ENCODE results near the gene CD209. TPM values are rescaled to one million over a fixed set of nuclear protein-coding genes. Genes with fewer than 3 reads are reported as not detected.
"Not testable (repeated sequence)": the region's sequence is repeated elsewhere in the genome, so short reads cannot be mapped to it uniquely, and the experiment has no call there.

Gene CD209
- polyA plus RNA-seq, 3 donors from 2014 or later: not detected

- no peak for DNase-seq
- no peak overlapping the region for H3K4me3 Mint-ChIP-seq
- no peaks in the 10 kb centered on the region for H3K36me3 Mint-ChIP-seq
- peaks cover 9 to 20% (median 18%) of the 10 kb centered on the region in 3 donors for H3K27me3 Mint-ChIP-seq (ENCODE audit: low read depth in 3 of 3)
- peaks cover 0 to 7% (median 0%) of the 10 kb centered on the region in 6 donors for H3K9me3 Mint-ChIP-seq
- no peak overlapping the region for H3K27ac Mint-ChIP-seq
- H3K4me1 Mint-ChIP-seq: no peaks in the 10 kb centered on the region
Observed at GRCh38 chr19:7781157-7781556, 33.8 kb upstream of the CD209 start.

GRCh38 chr19:7779631-7780486, 32.5 kb upstream of the CD209 start:
- Mint-ChIP-seq H3K27me3 (ENCODE audit: low read depth in 3 of 3) (peaks cover 4 to 20% (median 20%) of the 10 kb centered on the region in 3 donors), H3K9me3 (peaks cover 0 to 2% (median 0%) of the 10 kb centered on the region in 6 donors), H3K4me3 (no peak overlapping the region), H3K4me1 (no peaks in the 10 kb centered on the region), H3K27ac (no peak overlapping the region), H3K36me3 (no peaks in the 10 kb centered on the region)
- DNase-seq: no peak

GRCh38 chr19:7778081-7778480, 30.7 kb upstream of the CD209 start:
- Mint-ChIP-seq H3K27me3 (ENCODE audit: low read depth in 3 of 3) (peaks cover 0 to 16% (median 10%) of the 10 kb centered on the region in 3 donors), H3K4me3 (no peak overlapping the region), H3K9me3 (no peaks in the 10 kb centered on the region), H3K4me1 (peaks cover 0 to under 1% of the 10 kb centered on the region in 2 donors), H3K36me3 (no peaks in the 10 kb centered on the region), H3K27ac (no peak overlapping the region)
- no peak for DNase-seq

- Mint-ChIP-seq H3K4me3 (no peak overlapping the region), H3K27me3 (ENCODE audit: low read depth in 3 of 3) (peaks cover 0 to 9% (median 6%) of the 10 kb centered on the region in 3 donors), H3K9me3 (no peaks in the 10 kb centered on the region), H3K27ac (no peak overlapping the region), H3K36me3 (no peaks in the 10 kb centered on the region), H3K4me1 (peaks cover 8 to 13% of the 10 kb centered on the region in 2 donors)
- no peak for DNase-seq
Observed at GRCh38 chr19:7775761-7776160, 28.4 kb upstream of the CD209 start.

- peaks cover 0 to 8% (median 7%) of the 10 kb centered on the region in 3 donors for H3K27me3 Mint-ChIP-seq (ENCODE audit: low read depth in 3 of 3)
- H3K27ac Mint-ChIP-seq: no peak overlapping the region
- no peak overlapping the region for H3K4me3 Mint-ChIP-seq
- no peaks in the 10 kb centered on the region for H3K9me3 Mint-ChIP-seq
- DNase-seq: no peak
- peaks cover 8 to 13% of the 10 kb centered on the region in 2 donors for H3K4me1 Mint-ChIP-seq
- H3K36me3 Mint-ChIP-seq: no peaks in the 10 kb centered on the region
Observed at GRCh38 chr19:7773841-7774240, 26.5 kb upstream of the CD209 start.

GRCh38 chr19:7772752-7773291, 25.5 kb upstream of the CD209 start:
- Mint-ChIP-seq H3K4me3 (peak overlapping the region in 3 of 5 donors; percentile 18 to 66 (median 36)), H3K9me3 (no peaks in the 10 kb centered on the region), H3K27me3 (ENCODE audit: low read depth in 3 of 3) (peaks cover 0 to 15% (median 5%) of the 10 kb centered on the region in 3 donors), H3K27ac (peak overlapping the region in 2 of 6 donors; percentile 14 to 33), H3K4me1 (peaks cover 8 to 13% of the 10 kb centered on the region in 2 donors), H3K36me3 (no peaks in the 10 kb centered on the region)
- DNase-seq: peak in 2 of 3 donors; percentile 13 to 26

GRCh38 chr19:7771072-7771471, 23.7 kb upstream of the CD209 start:
- no peak overlapping the region for H3K27ac Mint-ChIP-seq
- H3K4me1 Mint-ChIP-seq: peaks cover 8 to 13% of the 10 kb centered on the region in 2 donors
- DNase-seq: no peak
- no peaks in the 10 kb centered on the region for H3K36me3 Mint-ChIP-seq
- no peaks in the 10 kb centered on the region for H3K9me3 Mint-ChIP-seq
- no peak overlapping the region for H3K4me3 Mint-ChIP-seq
- H3K27me3 Mint-ChIP-seq (ENCODE audit: low read depth in 3 of 3): peaks cover 2 to 18% (median 10%) of the 10 kb centered on the region in 3 donors

GRCh38 chr19:7769171-7769570, 21.8 kb upstream of the CD209 start:
- Mint-ChIP-seq H3K9me3 (no peaks in the 10 kb centered on the region), H3K27ac (no peak overlapping the region), H3K4me1 (peaks cover 8 to 13% of the 10 kb centered on the region in 2 donors), H3K36me3 (no peaks in the 10 kb centered on the region), H3K27me3 (ENCODE audit: low read depth in 3 of 3) (peaks cover 2 to 18% (median 8%) of the 10 kb centered on the region in 3 donors), H3K4me3 (no peak overlapping the region)
- no peak for DNase-seq

GRCh38 chr19:7767487-7767886, 20.2 kb upstream of the CD209 start:
- no peak overlapping the region for H3K27ac Mint-ChIP-seq
- H3K36me3 Mint-ChIP-seq: no peaks in the 10 kb centered on the region
- H3K4me3 Mint-ChIP-seq: no peak overlapping the region
- H3K9me3 Mint-ChIP-seq: no peaks in the 10 kb centered on the region
- DNase-seq: no peak
- peaks cover 2 to 6% of the 10 kb centered on the region in 2 donors for H3K4me1 Mint-ChIP-seq
- H3K27me3 Mint-ChIP-seq (ENCODE audit: low read depth in 3 of 3): peaks cover 2 to 18% (median 6%) of the 10 kb centered on the region in 3 donors

- Mint-ChIP-seq H3K4me3 (no peak overlapping the region), H3K9me3 (no peaks in the 10 kb centered on the region), H3K27ac (no peak overlapping the region), H3K36me3 (no peaks in the 10 kb centered on the region), H3K4me1 (no peaks in the 10 kb centered on the region), H3K27me3 (ENCODE audit: low read depth in 3 of 3) (peaks cover 2 to 24% (median 6%) of the 10 kb centered on the region in 3 donors)
- DNase-seq: no peak
Observed at GRCh38 chr19:7766535-7766934, 19.2 kb upstream of the CD209 start.

GRCh38 chr19:7765043-7765442, 17.7 kb upstream of the CD209 start:
- H3K27me3 Mint-ChIP-seq (ENCODE audit: low read depth in 3 of 3): peaks cover 2 to 24% (median 6%) of the 10 kb centered on the region in 3 donors
- H3K9me3 Mint-ChIP-seq, H3K27ac Mint-ChIP-seq, DNase-seq, H3K36me3 Mint-ChIP-seq, H3K4me3 Mint-ChIP-seq, H3K4me1 Mint-ChIP-seq: not testable (repeated sequence)

GRCh38 chr19:7764157-7764556, 16.8 kb upstream of the CD209 start:
- not testable (repeated sequence) for H3K4me3 Mint-ChIP-seq, H3K4me1 Mint-ChIP-seq, H3K27ac Mint-ChIP-seq

GRCh38 chr19:7763696-7764095, 16.4 kb upstream of the CD209 start:
- no peak for DNase-seq
- Mint-ChIP-seq H3K27ac (no peak overlapping the region), H3K27me3 (ENCODE audit: low read depth in 3 of 3) (peaks cover 2 to 17% (median 8%) of the 10 kb centered on the region in 3 donors), H3K4me1 (no peaks in the 10 kb centered on the region), H3K4me3 (no peak overlapping the region), H3K36me3 (peaks cover 0 to 6% (median 0%) of the 10 kb centered on the region in 3 donors), H3K9me3 (peaks cover 8 to 13% (median 12%) of the 10 kb centered on the region in 6 donors)

More at GRCh38 chr19:7764157-7764556, 16.8 kb upstream of the CD209 start:
- H3K36me3 Mint-ChIP-seq, H3K9me3 Mint-ChIP-seq, DNase-seq: not testable (repeated sequence)
- peaks cover 2 to 18% (median 8%) of the 10 kb centered on the region in 3 donors for H3K27me3 Mint-ChIP-seq (ENCODE audit: low read depth in 3 of 3)

- Mint-ChIP-seq H3K27me3 (ENCODE audit: low read depth in 3 of 3) (peaks cover 2 to 12% (median 8%) of the 10 kb centered on the region in 3 donors), H3K4me1 (no peaks in the 10 kb centered on the region), H3K4me3 (no peak within 1 kb of the TSS), H3K9me3 (peaks cover 8 to 22% (median 19%) of the 10 kb centered on the region in 6 donors), H3K27ac (no peak within 1 kb of the TSS), H3K36me3 (peaks cover 0 to 6% (median 3%) of the 10 kb centered on the region in 3 donors)
- no peak for DNase-seq
Observed at GRCh38 chr19:7762719-7763293, 15.5 kb upstream of the CD209 start, which contains the start of gene CLEC4M. Gene CLEC4M (plus strand): TSS chr19:7763243. CDS start chr19:7763267, 24 bp downstream.

All from immature natural killer cell (primary cell).